Testis (tissue), 2 donors: ENCODE measurements around the gene CDH19.

Experiments used
- POLR2A ChIP-seq: fragments of 450-650 bp; IDR thresholded peaks from one replicate; pipeline ENCODE4 v1.6.1; 2017; ENCODE audit warnings: antibody characterized with exemption, mild to moderate bottlenecking, moderate library complexity
- TF ChIP-seq, protein P1 (sequence below), 3 experiments: fragments of 450-650 bp in 2 of 3; fragments of 200-600 bp in 1 of 3; sonication (generic) in 1 of 3; IDR thresholded peaks; one replicate each; pipeline ENCODE4 v1.5.1; 2016 to 2019; ENCODE audit warnings: antibody characterized with exemption in 3 of 3, mild to moderate bottlenecking in 2 of 3, moderate library complexity in 1 of 3

GRCh38 chr18:66623821-66624220, 19.9 kb upstream of the CDH19 start:
- TF ChIP-seq POLR2A, result no peak
- TF ChIP-seq, protein P1, sequence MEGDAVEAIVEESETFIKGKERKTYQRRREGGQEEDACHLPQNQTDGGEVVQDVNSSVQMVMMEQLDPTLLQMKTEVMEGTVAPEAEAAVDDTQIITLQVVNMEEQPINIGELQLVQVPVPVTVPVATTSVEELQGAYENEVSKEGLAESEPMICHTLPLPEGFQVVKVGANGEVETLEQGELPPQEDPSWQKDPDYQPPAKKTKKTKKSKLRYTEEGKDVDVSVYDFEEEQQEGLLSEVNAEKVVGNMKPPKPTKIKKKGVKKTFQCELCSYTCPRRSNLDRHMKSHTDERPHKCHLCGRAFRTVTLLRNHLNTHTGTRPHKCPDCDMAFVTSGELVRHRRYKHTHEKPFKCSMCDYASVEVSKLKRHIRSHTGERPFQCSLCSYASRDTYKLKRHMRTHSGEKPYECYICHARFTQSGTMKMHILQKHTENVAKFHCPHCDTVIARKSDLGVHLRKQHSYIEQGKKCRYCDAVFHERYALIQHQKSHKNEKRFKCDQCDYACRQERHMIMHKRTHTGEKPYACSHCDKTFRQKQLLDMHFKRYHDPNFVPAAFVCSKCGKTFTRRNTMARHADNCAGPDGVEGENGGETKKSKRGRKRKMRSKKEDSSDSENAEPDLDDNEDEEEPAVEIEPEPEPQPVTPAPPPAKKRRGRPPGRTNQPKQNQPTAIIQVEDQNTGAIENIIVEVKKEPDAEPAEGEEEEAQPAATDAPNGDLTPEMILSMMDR (IDR thresholded peaks at IDR 0.05), result no peak
